Omental fat pad (tissue), 4 donors: ENCODE results near the gene HIBADH. TPM values are rescaled to one million over a fixed set of nuclear protein-coding genes. Genes with fewer than 3 reads are reported as not detected.
"Not testable (repeated sequence)": the region's sequence is repeated elsewhere in the genome, so short reads cannot be mapped to it uniquely, and the experiment has no call there.

Experiments used
- ATAC-seq: fragments of 150-250 bp; one replicate; pipeline ENCODE4 v1.9.1; 2016; ENCODE audit warnings: mild to moderate bottlenecking, moderate library complexity; ENCODE audit not compliant: low FRiP score
- DNase-seq: peaks from one replicate; pipeline ENCODE4 v3.0.0-alpha.2; 2019; ENCODE audit warnings: low spot score
- total RNA-seq, 4 donors: library from RNA; depleted of rRNA; stranded (reverse); fragments of >200 nt; gene quantifications; one replicate each; pipeline ENCODE4 v1.1.0, GENCODE V29; 2016
- TF ChIP-seq, protein P1 (sequence below), 3 donors: fragments of 450-650 bp; IDR thresholded peaks; one replicate each; pipeline ENCODE4 v1.5.1; 2016 to 2017; ENCODE audit warnings: antibody characterized with exemption in 3 of 3, mild to moderate bottlenecking in 3 of 3, moderate library complexity in 2 of 3

HIBADH gene
- total RNA-seq, 4 donors from 2014 or later: 35.9 to 71.5 (median 58.6) TPM

DNA sequence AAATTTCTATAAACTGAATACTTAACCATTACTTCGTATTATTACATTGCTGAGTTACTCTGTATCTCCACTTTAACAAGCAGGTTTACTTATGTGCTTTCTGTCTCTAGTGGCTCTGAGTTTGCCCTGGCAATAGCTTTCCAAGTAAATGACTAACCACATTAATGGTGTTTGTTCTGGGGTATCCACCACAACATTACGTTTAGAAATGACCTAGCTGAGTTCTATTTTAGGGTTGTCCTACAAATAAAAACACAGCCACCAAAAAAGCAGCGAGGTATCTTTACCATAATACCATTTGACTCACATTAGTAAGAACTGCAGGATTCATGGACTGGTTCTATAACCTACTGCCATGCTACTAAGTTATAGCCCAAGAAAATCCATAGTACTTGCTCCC lies 83.1 kb downstream of the HIBADH start:
- DNase-seq (no peak), ATAC-seq (no peak)
- TF ChIP-seq, protein P1, sequence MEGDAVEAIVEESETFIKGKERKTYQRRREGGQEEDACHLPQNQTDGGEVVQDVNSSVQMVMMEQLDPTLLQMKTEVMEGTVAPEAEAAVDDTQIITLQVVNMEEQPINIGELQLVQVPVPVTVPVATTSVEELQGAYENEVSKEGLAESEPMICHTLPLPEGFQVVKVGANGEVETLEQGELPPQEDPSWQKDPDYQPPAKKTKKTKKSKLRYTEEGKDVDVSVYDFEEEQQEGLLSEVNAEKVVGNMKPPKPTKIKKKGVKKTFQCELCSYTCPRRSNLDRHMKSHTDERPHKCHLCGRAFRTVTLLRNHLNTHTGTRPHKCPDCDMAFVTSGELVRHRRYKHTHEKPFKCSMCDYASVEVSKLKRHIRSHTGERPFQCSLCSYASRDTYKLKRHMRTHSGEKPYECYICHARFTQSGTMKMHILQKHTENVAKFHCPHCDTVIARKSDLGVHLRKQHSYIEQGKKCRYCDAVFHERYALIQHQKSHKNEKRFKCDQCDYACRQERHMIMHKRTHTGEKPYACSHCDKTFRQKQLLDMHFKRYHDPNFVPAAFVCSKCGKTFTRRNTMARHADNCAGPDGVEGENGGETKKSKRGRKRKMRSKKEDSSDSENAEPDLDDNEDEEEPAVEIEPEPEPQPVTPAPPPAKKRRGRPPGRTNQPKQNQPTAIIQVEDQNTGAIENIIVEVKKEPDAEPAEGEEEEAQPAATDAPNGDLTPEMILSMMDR (IDR thresholded peaks at IDR 0.05): no peak

DNA sequence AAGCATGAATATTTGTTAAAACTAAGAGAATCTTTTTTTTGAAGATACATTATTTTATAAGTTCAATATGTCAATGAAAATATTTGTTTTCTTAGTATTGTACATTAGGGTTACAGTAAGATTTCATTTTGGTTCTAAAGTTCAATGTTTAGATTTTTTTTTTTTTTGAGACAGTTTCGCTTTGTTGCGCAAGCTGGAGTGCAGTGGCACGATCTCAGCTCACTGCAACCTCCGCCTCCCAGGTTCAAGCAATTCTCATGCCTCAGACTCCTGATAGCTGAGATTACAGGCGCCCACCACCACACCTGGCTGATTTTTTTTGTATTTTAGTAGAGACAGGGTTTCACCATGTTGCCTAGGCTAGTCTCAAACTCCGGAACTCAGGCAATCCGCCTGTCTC lies 84.5 kb downstream of the HIBADH start:
- ATAC-seq, DNase-seq: not testable (repeated sequence)

DNA sequence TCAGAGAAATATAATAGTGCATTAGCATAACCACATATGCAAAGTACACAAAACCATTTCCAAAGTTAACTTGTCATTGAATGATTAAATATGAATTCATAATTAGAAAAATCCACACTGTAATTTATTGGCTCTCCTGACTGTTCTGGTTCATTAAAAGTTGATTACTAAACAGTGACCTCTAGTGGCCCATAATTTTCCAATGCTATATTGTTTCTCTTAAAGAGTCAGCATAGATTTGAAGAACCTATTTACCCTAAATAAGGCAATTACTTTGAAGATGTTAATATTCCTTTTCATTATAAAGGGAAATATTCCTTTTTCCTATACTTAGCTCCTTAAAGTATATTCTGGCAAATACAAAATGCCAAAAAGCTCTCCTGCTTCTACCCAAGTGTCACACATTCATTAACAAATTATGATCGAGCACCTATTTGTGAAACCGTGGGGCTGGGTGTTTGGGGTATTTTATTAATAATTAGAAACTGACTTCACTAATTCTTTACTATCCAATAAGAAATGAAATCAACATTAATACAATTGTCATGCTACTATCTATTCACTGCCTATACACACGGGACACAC lies 86.2 kb downstream of the HIBADH start:
- TF ChIP-seq, protein P1 (IDR thresholded peaks at IDR 0.05): no peak
- DNase-seq (no peak), ATAC-seq (no peak)

DNA sequence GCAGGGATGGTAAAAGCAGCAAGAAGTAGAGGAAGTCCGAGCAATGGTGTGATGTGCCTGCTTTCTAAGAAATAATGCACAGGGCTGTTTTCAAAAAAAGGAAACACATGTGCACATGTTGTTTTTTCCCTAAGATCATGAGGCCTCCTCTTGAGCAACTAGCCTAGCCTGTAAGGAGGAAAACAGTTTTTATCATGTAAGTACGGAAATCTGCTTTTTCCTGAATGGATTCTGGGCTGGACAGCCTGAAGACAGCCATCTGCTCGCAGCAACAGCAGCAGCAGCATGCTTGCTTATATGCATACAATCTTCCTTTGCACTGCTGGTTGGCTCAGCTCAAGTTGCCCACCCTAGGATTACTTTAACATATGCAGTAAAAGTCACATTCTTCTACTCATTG lies 87.1 kb downstream of the HIBADH start:
- DNase-seq: no peak
- TF ChIP-seq, protein P1 (IDR thresholded peaks at IDR 0.05): no peak

DNA sequence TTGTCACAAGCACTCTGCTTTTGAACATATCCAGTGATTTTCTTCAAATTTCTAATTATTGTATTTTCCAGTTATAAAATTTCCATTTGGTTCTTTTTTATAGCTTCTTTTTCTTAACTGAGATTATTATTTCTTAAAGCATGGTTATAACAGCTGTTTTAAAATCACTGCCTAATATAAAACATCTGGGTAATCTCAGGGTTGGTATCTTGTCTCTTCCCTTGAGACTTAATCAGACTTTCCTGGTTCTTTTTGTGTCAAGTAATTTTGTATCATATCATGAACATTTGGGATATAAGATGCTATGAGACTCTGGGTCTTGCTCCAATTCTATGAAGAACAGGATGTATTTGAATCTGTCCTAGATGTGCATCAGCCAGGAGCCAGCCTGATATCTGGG lies 93.6 kb downstream of the HIBADH start:
- TF ChIP-seq, protein P1 (IDR thresholded peaks at IDR 0.05): no peak
- DNase-seq: no peak
- no peak for ATAC-seq

More for the DNA sequence above, 87.1 kb downstream of the HIBADH start:
- no peak for ATAC-seq

DNA sequence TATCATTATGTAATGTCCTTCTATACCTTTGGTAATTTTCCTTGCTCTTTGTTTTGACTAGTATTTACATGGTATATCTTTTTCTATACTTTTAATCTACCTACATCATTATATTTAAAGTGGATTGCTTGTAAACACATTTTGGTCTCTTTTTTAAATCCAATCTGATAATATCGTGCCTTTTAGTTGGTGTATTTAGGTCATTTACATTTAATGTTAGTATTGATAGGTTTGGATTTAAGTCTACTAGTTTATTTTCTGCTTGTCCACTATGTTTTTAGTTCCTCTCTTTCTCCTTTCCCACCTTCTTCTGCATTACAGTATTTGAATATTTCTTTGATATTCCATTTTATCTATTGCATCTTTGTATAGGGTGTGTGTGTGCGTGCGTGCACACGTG lies 95.4 kb downstream of the HIBADH start:
- DNase-seq (no peak), ATAC-seq (no peak)
- TF ChIP-seq, protein P1 (IDR thresholded peaks at IDR 0.05): no peak

DNA sequence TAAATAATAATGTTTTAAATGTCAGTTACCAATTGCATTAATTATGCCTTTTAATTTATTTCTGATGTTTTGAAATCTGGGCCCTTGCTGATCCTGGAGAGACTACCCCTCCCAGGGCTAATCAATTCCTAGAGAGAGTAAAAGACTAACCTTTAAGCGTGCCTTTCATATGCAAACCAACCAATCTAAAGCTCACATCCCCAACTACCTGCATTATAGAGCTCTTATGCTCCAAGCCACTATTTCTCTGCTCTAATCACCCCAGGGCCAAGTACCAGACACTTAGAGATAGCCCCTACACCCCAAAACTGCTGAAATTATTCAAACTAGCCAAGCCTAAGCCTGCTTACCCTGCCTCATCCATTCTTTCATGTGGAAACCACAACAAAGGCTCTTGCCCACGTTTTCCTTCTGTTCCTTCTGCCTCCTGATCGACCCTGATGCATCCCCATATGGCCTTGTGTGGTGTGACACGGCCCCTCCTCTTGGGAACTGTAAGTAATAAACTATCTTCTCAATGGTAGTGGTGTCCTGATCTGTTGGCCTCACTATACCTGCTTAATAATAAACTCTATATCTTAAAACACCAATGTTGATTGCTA lies 97.7 kb downstream of the HIBADH start:
- DNase-seq: no peak
- ATAC-seq: no peak
- TF ChIP-seq, protein P1 (IDR thresholded peaks at IDR 0.05): no peak
